Measurements from ENCODE around the gene DLK1.

The DLK1 gene

GRCh38 chr14:100765296-100765695 lies 38.6 kb downstream of the DLK1 start:
- Histone ChIP-seq H3K27me3 (replicated peaks in 2 of 5; ENCODE audit: control insufficient read depth in 4 of 5, insufficient read depth in 5 of 5, low read length in 4 of 5) (no peaks in the 10 kb centered on the region), H3K4me1 (ENCODE audit: control extremely low read depth in 1 of 4, control insufficient read depth in 4 of 4, insufficient read depth in 4 of 4, low read length in 3 of 4) (no peaks in the 10 kb centered on the region), H3K27ac (ENCODE audit: insufficient read depth in 1 of 2, low read depth in 1 of 2, low read length in 2 of 2, poor library complexity in 1 of 2, severe bottlenecking in 2 of 2) (no peak overlapping the region), H3K36me3 (ENCODE audit: control insufficient read depth in 4 of 4, insufficient read depth in 4 of 4, low read length in 3 of 4) (no peaks in the 10 kb centered on the region), H3K4me3 (ENCODE audit: control insufficient read depth in 1 of 7, extremely low read depth in 1 of 7, insufficient read depth in 4 of 7, low read depth in 2 of 7, low read length in 6 of 7) (no peak overlapping the region), H3K9me3 (ENCODE audit: control extremely low read depth in 1 of 5, control insufficient read depth in 4 of 5, insufficient read depth in 2 of 5, low read depth in 1 of 5, low read length in 4 of 5) (no peaks in the 10 kb centered on the region)
- CTCF ChIA-PET, result interaction anchor here (2.0 kb wide), 1 partner anchor 33 kb away, joined by 4 read pairs; no protein-coding TSS in a partner anchor
- WGBS (ENCODE audit: insufficient coverage), result 100% methylated on average over 1 of the region's 2 CpGs
- POLR2A ChIA-PET, result no interaction called here
- DNase-seq, result no peak

GRCh38 chr14:100765991-100766390 lies 39.3 kb downstream of the DLK1 start:
- no peak for DNase-seq
- WGBS (ENCODE audit: insufficient coverage), result 100% methylated on average over 6 of the region's 7 CpGs
- no peaks in the 10 kb centered on the region for H3K4me1 ChIP-seq (ENCODE audit: control extremely low read depth in 1 of 4, control insufficient read depth in 4 of 4, insufficient read depth in 4 of 4, low read length in 3 of 4)
- H3K27me3 ChIP-seq (replicated peaks in 2 of 5; ENCODE audit: control insufficient read depth in 4 of 5, insufficient read depth in 5 of 5, low read length in 4 of 5), result no peaks in the 10 kb centered on the region
- H3K27ac ChIP-seq (ENCODE audit: insufficient read depth in 1 of 2, low read depth in 1 of 2, low read length in 2 of 2, poor library complexity in 1 of 2, severe bottlenecking in 2 of 2), result no peak overlapping the region
- H3K36me3 ChIP-seq (ENCODE audit: control insufficient read depth in 4 of 4, insufficient read depth in 4 of 4, low read length in 3 of 4), result no peaks in the 10 kb centered on the region
- POLR2A ChIA-PET, result no interaction called here
- peaks cover 0 to 6% (median 5%) of the 10 kb centered on the region in 5 experiments for H3K9me3 ChIP-seq (ENCODE audit: control extremely low read depth in 1 of 5, control insufficient read depth in 4 of 5, insufficient read depth in 2 of 5, low read depth in 1 of 5, low read length in 4 of 5)
- no peak overlapping the region for H3K4me3 ChIP-seq (ENCODE audit: control insufficient read depth in 1 of 7, extremely low read depth in 1 of 7, insufficient read depth in 4 of 7, low read depth in 2 of 7, low read length in 6 of 7)
- CTCF ChIA-PET, result interaction anchor here (2.0 kb wide), 1 partner anchor 34 kb away, joined by 4 read pairs; no protein-coding TSS in a partner anchor

- H3K27ac ChIP-seq (ENCODE audit: insufficient read depth in 1 of 2, low read depth in 1 of 2, low read length in 2 of 2, poor library complexity in 1 of 2, severe bottlenecking in 2 of 2), result no peak overlapping the region
- POLR2A ChIA-PET, result no interaction called here
Measured at GRCh38 chr14:100767003-100767787, 40.5 kb downstream of the DLK1 start.

GRCh38 chr14:100767788-100768536 lies 41.3 kb downstream of the DLK1 start:
- H3K9me3 ChIP-seq (ENCODE audit: control extremely low read depth in 1 of 5, control insufficient read depth in 4 of 5, insufficient read depth in 2 of 5, low read depth in 1 of 5, low read length in 4 of 5), result peaks cover 0 to 14% (median 7%) of the 10 kb centered on the region in 5 experiments
- H3K4me1 ChIP-seq (ENCODE audit: control extremely low read depth in 1 of 4, control insufficient read depth in 4 of 4, insufficient read depth in 4 of 4, low read length in 3 of 4), result no peaks in the 10 kb centered on the region
- H3K27me3 ChIP-seq (replicated peaks in 2 of 5; ENCODE audit: control insufficient read depth in 4 of 5, insufficient read depth in 5 of 5, low read length in 4 of 5), result no peaks in the 10 kb centered on the region
- CTCF ChIA-PET, result no interaction called here
- H3K36me3 ChIP-seq (ENCODE audit: control insufficient read depth in 4 of 4, insufficient read depth in 4 of 4, low read length in 3 of 4), result no peaks in the 10 kb centered on the region
- 91% methylated on average over 13 of the region's 14 CpGs for WGBS (ENCODE audit: insufficient coverage)
- H3K4me3 ChIP-seq (ENCODE audit: control insufficient read depth in 1 of 7, extremely low read depth in 1 of 7, insufficient read depth in 4 of 7, low read depth in 2 of 7, low read length in 6 of 7), result no peak overlapping the region
- H3K27ac ChIP-seq (ENCODE audit: insufficient read depth in 1 of 2, low read depth in 1 of 2, low read length in 2 of 2, poor library complexity in 1 of 2, severe bottlenecking in 2 of 2), result no peak overlapping the region
- POLR2A ChIA-PET, result no interaction called here
- DNase-seq, result no peak

More at GRCh38 chr14:100767003-100767787, 40.5 kb downstream of the DLK1 start:
- Histone ChIP-seq H3K4me1 (ENCODE audit: control extremely low read depth in 1 of 4, control insufficient read depth in 4 of 4, insufficient read depth in 4 of 4, low read length in 3 of 4) (no peaks in the 10 kb centered on the region), H3K9me3 (ENCODE audit: control extremely low read depth in 1 of 5, control insufficient read depth in 4 of 5, insufficient read depth in 2 of 5, low read depth in 1 of 5, low read length in 4 of 5) (peaks cover 0 to 14% (median 7%) of the 10 kb centered on the region in 5 experiments), H3K4me3 (ENCODE audit: control insufficient read depth in 1 of 7, extremely low read depth in 1 of 7, insufficient read depth in 4 of 7, low read depth in 2 of 7, low read length in 6 of 7) (no peak overlapping the region), H3K36me3 (ENCODE audit: control insufficient read depth in 4 of 4, insufficient read depth in 4 of 4, low read length in 3 of 4) (no peaks in the 10 kb centered on the region), H3K27me3 (replicated peaks in 2 of 5; ENCODE audit: control insufficient read depth in 4 of 5, insufficient read depth in 5 of 5, low read length in 4 of 5) (no peaks in the 10 kb centered on the region)
- DNase-seq, result no peak
- CTCF ChIA-PET, result interaction anchor here (2.0 kb wide), 1 partner anchor 35 kb away, joined by 4 read pairs; no protein-coding TSS in a partner anchor
- WGBS (ENCODE audit: insufficient coverage), result 96% methylated on average over 14 of the region's 15 CpGs

GRCh38 chr14:100769035-100769939 lies 42.6 kb downstream of the DLK1 start:
- Histone ChIP-seq H3K4me3 (ENCODE audit: control insufficient read depth in 1 of 7, extremely low read depth in 1 of 7, insufficient read depth in 4 of 7, low read depth in 2 of 7, low read length in 6 of 7) (no peak overlapping the region), H3K4me1 (ENCODE audit: control extremely low read depth in 1 of 4, control insufficient read depth in 4 of 4, insufficient read depth in 4 of 4, low read length in 3 of 4) (no peaks in the 10 kb centered on the region), H3K27me3 (replicated peaks in 2 of 5; ENCODE audit: control insufficient read depth in 4 of 5, insufficient read depth in 5 of 5, low read length in 4 of 5) (no peaks in the 10 kb centered on the region), H3K27ac (ENCODE audit: insufficient read depth in 1 of 2, low read depth in 1 of 2, low read length in 2 of 2, poor library complexity in 1 of 2, severe bottlenecking in 2 of 2) (no peak overlapping the region), H3K9me3 (ENCODE audit: control extremely low read depth in 1 of 5, control insufficient read depth in 4 of 5, insufficient read depth in 2 of 5, low read depth in 1 of 5, low read length in 4 of 5) (peaks cover 0 to 14% (median 7%) of the 10 kb centered on the region in 5 experiments), H3K36me3 (ENCODE audit: control insufficient read depth in 4 of 4, insufficient read depth in 4 of 4, low read length in 3 of 4) (no peaks in the 10 kb centered on the region)
- ChIA-PET POLR2A (no interaction called here), CTCF (interaction anchor here (1.1 kb wide), 1 partner anchor 24 kb away, joined by 3 read pairs; no protein-coding TSS in a partner anchor)
- no peak for DNase-seq
- WGBS (ENCODE audit: insufficient coverage), result 98% methylated on average over 27 of the region's 32 CpGs

- Histone ChIP-seq H3K36me3 (ENCODE audit: control insufficient read depth in 4 of 4, insufficient read depth in 4 of 4, low read length in 3 of 4) (no peaks in the 10 kb centered on the region), H3K4me3 (ENCODE audit: control insufficient read depth in 1 of 7, extremely low read depth in 1 of 7, insufficient read depth in 4 of 7, low read depth in 2 of 7, low read length in 6 of 7) (no peak overlapping the region), H3K27ac (ENCODE audit: insufficient read depth in 1 of 2, low read depth in 1 of 2, low read length in 2 of 2, poor library complexity in 1 of 2, severe bottlenecking in 2 of 2) (peak overlapping the region in 1 of 2 experiments; percentile 68), H3K9me3 (ENCODE audit: control extremely low read depth in 1 of 5, control insufficient read depth in 4 of 5, insufficient read depth in 2 of 5, low read depth in 1 of 5, low read length in 4 of 5) (peaks cover 0 to 14% (median 7%) of the 10 kb centered on the region in 5 experiments), H3K4me1 (ENCODE audit: control extremely low read depth in 1 of 4, control insufficient read depth in 4 of 4, insufficient read depth in 4 of 4, low read length in 3 of 4) (no peaks in the 10 kb centered on the region), H3K27me3 (replicated peaks in 2 of 5; ENCODE audit: control insufficient read depth in 4 of 5, insufficient read depth in 5 of 5, low read length in 4 of 5) (no peaks in the 10 kb centered on the region)
- 100% methylated on average over 1 of the region's 4 CpGs for WGBS (ENCODE audit: insufficient coverage)
- DNase-seq, result no peak
- ChIA-PET CTCF (interaction anchor here (1.0 to 1.1 kb wide), 2 partner anchors 24 to 59 kb away, joined by 3 read pairs; no protein-coding TSS in a partner anchor), POLR2A (no interaction called here)
Measured at GRCh38 chr14:100770046-100770445, 43.4 kb downstream of the DLK1 start.
